H1 (cell line): ENCODE data around the gene TM9SF1. TPM values are rescaled to one million over a fixed set of nuclear protein-coding genes. Genes with fewer than 3 reads are reported as not detected.

Experiments used
- CTCF ChIA-PET: fragments of 300-600 bp; sonication (Branson Sonifier 250); formaldehyde crosslinking; loops from one replicate; lab custom pipeline; 2021; ENCODE audit not compliant: partially characterized antibody; lab: Charles Lee
- POLR2A ChIA-PET: fragments of 300-600 bp; sonication (Branson Sonifier 250); formaldehyde crosslinking; loops from one replicate; lab custom pipeline; 2021; ENCODE audit warnings: inconsistent platforms; ENCODE audit not compliant: partially characterized antibody; lab: Charles Lee
- DNase-seq, 2 experiments: peaks; one replicate each; pipeline versions ENCODE4 v3.0.0 to v3.0.0-alpha.2; 2010 to 2022; ENCODE audit warnings: low spot score in 2 of 2, low read depth in 1 of 2, mixed read lengths in 1 of 2
- FAIRE-seq: peaks from 2 replicates; lab custom pipeline; 2011; peaks lifted over from hg19 to GRCh38; lab: Jason Lieb, UNC
- H2AFZ ChIP-seq: 2 replicates; pipeline ENCODE4 v1.8.1; 2012; ENCODE audit warnings: low read length, inconsistent platforms
- H2AK5ac ChIP-seq: 2 replicates; pipeline ENCODE4 v1.6.1; 2013; ENCODE audit warnings: low read depth, low read length
- H2BK120ac ChIP-seq: replicated peaks from 2 replicates; pipeline ENCODE3; 2013; ENCODE audit warnings: low read depth, low read length, inconsistent platforms
- H2BK12ac ChIP-seq: 2 replicates; pipeline ENCODE4 v1.6.1; 2013; ENCODE audit warnings: low read depth, low read length
- H2BK15ac ChIP-seq: 2 replicates; pipeline ENCODE4 v1.6.1; 2013; ENCODE audit warnings: low read length
- H2BK20ac ChIP-seq: 2 replicates; pipeline ENCODE4 v1.6.1; 2013; ENCODE audit warnings: low read length
- H2BK5ac ChIP-seq: 2 replicates; pipeline ENCODE4 v1.6.1; 2013; ENCODE audit warnings: low read depth, low read length
- H3K14ac ChIP-seq: 2 replicates; pipeline ENCODE4 v1.6.1; 2013; ENCODE audit warnings: inconsistent platforms; ENCODE audit not compliant: insufficient read length
- H3K18ac ChIP-seq: 2 replicates; pipeline ENCODE4 v1.6.1; 2013; ENCODE audit warnings: low read length; ENCODE audit errors: extremely low read depth
- H3K23ac ChIP-seq: 2 replicates; pipeline ENCODE4 v1.6.1; 2013; ENCODE audit warnings: inconsistent platforms; ENCODE audit not compliant: insufficient read length
- H3K23me2 ChIP-seq: 2 replicates; pipeline ENCODE4 v1.6.1; 2013; ENCODE audit warnings: low read depth, low read length
- H3K27ac ChIP-seq: 2 replicates; pipeline ENCODE4 v1.6.1; 2011; ENCODE audit warnings: low read depth, low read length, inconsistent platforms
- H3K27me3 ChIP-seq, 4 experiments: replicated peaks in 1 of 4; 1 replicate in 1 of 4; 2 replicates in 3 of 4; pipeline versions ENCODE4 v1.6.1 to v1.8.1; 2011 to 2013; ENCODE audit warnings: low read length in 3 of 4, mild to moderate bottlenecking in 3 of 4, inconsistent platforms in 2 of 4, mixed read lengths in 2 of 4, moderate library complexity in 1 of 4; ENCODE audit not compliant: control insufficient read depth in 3 of 4, insufficient read depth in 3 of 4; ENCODE audit errors: extremely low read depth in 1 of 4
- H3K36me3 ChIP-seq, 4 experiments: 2 replicates each; pipeline versions ENCODE4 v1.6.1 to v1.8.1; 2011 to 2013; ENCODE audit warnings: mild to moderate bottlenecking in 4 of 4, low read length in 3 of 4, moderate library complexity in 2 of 4, control low read depth in 1 of 4, inconsistent platforms in 1 of 4; ENCODE audit not compliant: insufficient read depth in 4 of 4, control insufficient read depth in 2 of 4
- H3K4ac ChIP-seq: replicated peaks from 2 replicates; pipeline ENCODE3; 2013; ENCODE audit warnings: low read length, low read depth, mixed read lengths, inconsistent platforms; ENCODE audit not compliant: insufficient read length
- H3K4me1 ChIP-seq, 4 experiments: replicated peaks in 1 of 4; 1 replicate in 1 of 4; 2 replicates in 3 of 4; pipeline versions ENCODE4 v1.6.1 to v1.8.1; 2011 to 2013; ENCODE audit warnings: low read length in 3 of 4, inconsistent platforms in 2 of 4, mixed read lengths in 1 of 4; ENCODE audit not compliant: insufficient read depth in 4 of 4, control insufficient read depth in 3 of 4
- H3K4me2 ChIP-seq, 2 experiments: 2 replicates each; pipeline versions ENCODE4 v1.6.1 to v1.8.1; 2011 to 2013; ENCODE audit warnings: low read depth in 2 of 2, low read length in 2 of 2, control low read depth in 1 of 2, inconsistent platforms in 1 of 2, mild to moderate bottlenecking in 1 of 2; ENCODE audit not compliant: insufficient read depth in 1 of 2
- H3K4me3 ChIP-seq, 4 experiments: fragments of 200-600, 300-600 bp in 1 of 4; sonication (generic), shearing (Covaris generic), sonication (Bioruptor Twin) in 1 of 4; 2 replicates each; pipeline versions ENCODE4 v1.5.1 to v1.8.1; 2011 to 2016; ENCODE audit warnings: low read length in 4 of 4, low read depth in 3 of 4, control low read depth in 2 of 4, inconsistent platforms in 2 of 4, mild to moderate bottlenecking in 2 of 4, mixed read lengths in 1 of 4, moderate library complexity in 1 of 4; ENCODE audit not compliant: insufficient read depth in 2 of 4; ENCODE audit errors: extremely low read depth in 1 of 4
- H3K56ac ChIP-seq: replicated peaks from 2 replicates; pipeline ENCODE3; 2013; ENCODE audit warnings: low read depth, mild to moderate bottlenecking, mixed read lengths, low read length, inconsistent platforms; ENCODE audit not compliant: insufficient read length
- H3K79me1 ChIP-seq: 2 replicates; pipeline ENCODE4 v1.6.1; 2013; ENCODE audit warnings: low read depth, low read length, control low read depth
- H3K79me2 ChIP-seq, 2 experiments: 2 replicates each; pipeline versions ENCODE4 v1.6.1 to v1.8.1; 2012 to 2013; ENCODE audit warnings: low read length in 2 of 2, mild to moderate bottlenecking in 2 of 2, inconsistent platforms in 1 of 2; ENCODE audit not compliant: insufficient read depth in 2 of 2, control insufficient read depth in 1 of 2
- H3K9ac ChIP-seq, 4 experiments: replicated peaks in 1 of 4; 1 replicate in 1 of 4; 2 replicates in 3 of 4; pipeline versions ENCODE4 v1.6.1 to v1.8.1; 2011 to 2013; ENCODE audit warnings: low read depth in 3 of 4, low read length in 3 of 4, control low read depth in 2 of 4, mild to moderate bottlenecking in 2 of 4, moderate library complexity in 2 of 4, inconsistent platforms in 1 of 4; ENCODE audit errors: extremely low read depth in 1 of 4
- H3K9me3 ChIP-seq, 2 experiments: 2 replicates each; pipeline versions ENCODE4 v1.6.1 to v1.8.1; 2012 to 2013; ENCODE audit warnings: mild to moderate bottlenecking in 2 of 2, moderate library complexity in 2 of 2, control low read depth in 1 of 2, inconsistent platforms in 1 of 2, low read depth in 1 of 2, low read length in 1 of 2, mixed read lengths in 1 of 2; ENCODE audit not compliant: insufficient read depth in 2 of 2
- H4K20me1 ChIP-seq, 2 experiments: replicated peaks in 1 of 2; 2 replicates each; pipeline versions ENCODE3 to v1.8.1; 2011 to 2013; ENCODE audit warnings: inconsistent platforms in 2 of 2, low read length in 2 of 2, mild to moderate bottlenecking in 1 of 2; ENCODE audit not compliant: insufficient read depth in 2 of 2, control insufficient read depth in 1 of 2
- H4K5ac ChIP-seq: 2 replicates; pipeline ENCODE4 v1.6.1; 2013; ENCODE audit warnings: low read length, low read depth, mixed read lengths, inconsistent platforms; ENCODE audit not compliant: insufficient read length
- H4K8ac ChIP-seq: 2 replicates; pipeline ENCODE4 v1.8.0; 2013; ENCODE audit warnings: mild to moderate bottlenecking, moderate library complexity, low read length, inconsistent platforms; ENCODE audit not compliant: insufficient read depth; ENCODE audit errors: extremely low read depth
- H4K91ac ChIP-seq: replicated peaks from 2 replicates; pipeline ENCODE3; 2013; ENCODE audit warnings: low read length, mixed read lengths, inconsistent platforms; ENCODE audit not compliant: insufficient read length
- KDM1A ChIP-seq: fragments of 200-600, 300-600 bp; sonication (generic); IDR thresholded peaks from 2 replicates; pipeline ENCODE4 v1.7.1; 2016; ENCODE audit warnings: mild to moderate bottlenecking, low read length, borderline replicate concordance
- KDM5A ChIP-seq: fragments of 200-600 bp; IDR thresholded peaks from 2 replicates; pipeline ENCODE4 v1.7.1; 2012; ENCODE audit warnings: mild to moderate bottlenecking, low read length, inconsistent platforms, mixed read lengths
- SRF ChIP-seq: IDR thresholded peaks from 2 replicates; pipeline ENCODE4 v1.6.1; 2011; ENCODE audit warnings: mild to moderate bottlenecking, low read depth, low read length, moderate library complexity
- WGBS, 2 experiments: shearing (Covaris generic) in 1 of 2; methylation state at CpG; one replicate each; pipeline versions ENCODE4 v1.1.6 to v1.1.7; 2013 to 2015; ENCODE audit warnings: low lambda C conversion rate in 2 of 2, mixed read lengths in 2 of 2, inconsistent platforms in 1 of 2, low coverage in 1 of 2, missing lambda C conversion rate in 1 of 2; ENCODE audit not compliant: insufficient replicate concordance in 2 of 2, insufficient coverage in 1 of 2, insufficient read length in 1 of 2; ENCODE audit errors: extremely low coverage in 1 of 2, missing lambda C conversion rate in 1 of 2; 5-methylcytosine and 5-hydroxymethylcytosine counted together
- polyA plus RNA-seq, 7 experiments: library from polyadenylated mRNA; depleted of rRNA in 3 of 7; stranded (reverse) in 5 of 7; unstranded in 2 of 7; fragments of >200 nt in 5 of 7; fragments of 200-250 nt in 2 of 7; gene quantifications; 1 replicate in 5 of 7; 2 replicates in 1 of 7; 4 replicates in 1 of 7; pipeline versions ENCODE4 v1.2.1 to v1.2.3, GENCODE V29; 2011 to 2013; ENCODE audit warnings: missing spikeins in 2 of 7, mixed read lengths in 2 of 7
- total RNA-seq: library from RNA; stranded (reverse); fragmentation: NEBNext Ultra II Directional; extraction: Animal tissue kit (Norgen Biotek cat#: 25700); gene quantifications from 2 replicates; pipeline ENCODE4 v1.2.1, GENCODE V29; 2021

TM9SF1 gene
- total and polyA plus RNA-seq, 2 of the 8 experiments (the other 6 are each of a cell fraction or from before 2014, with no cell fraction given): 22.2 to 29.2 TPM

GRCh38 chr14:24162093-24162492 lies 33.1 kb downstream of the TM9SF1 start:
- ChIA-PET CTCF (interaction anchor here (0.7 to 3.3 kb wide), 21 partner anchors 9 to 135 kb away, joined by 3 to 24 read pairs (median 5); partner anchors contain the start of genes DCAF11, NRL, PSME2 and RNF31), POLR2A (interaction anchor here (1.1 to 7.6 kb wide), 17 partner anchors 8 to 157 kb away, joined by 3 to 93 read pairs (median 12); partner anchors contain the start of genes CHMP4A, EMC9, GMPR2 and NEDD8)
- H3K14ac ChIP-seq: no peak overlapping the region
- WGBS, 2 experiments: 95% methylated on average over 8 of the region's 8 CpGs; no CpG with 5 or more reads in 1 of the 2 experiments
- no peaks in the 10 kb centered on the region for H3K9me3 ChIP-seq
- DNase-seq: no peak
- peaks cover 15 to 38% (median 24%) of the 10 kb centered on the region in 4 experiments for H3K36me3 ChIP-seq
- no peak overlapping the region; a peak in 1 of 7 replicates for H3K9ac ChIP-seq
- H2AFZ ChIP-seq: no peak overlapping the region
- no peak overlapping the region for H3K4me3 ChIP-seq
- H4K5ac ChIP-seq: no peak overlapping the region
- no peak overlapping the region for H2BK15ac ChIP-seq
- no peak overlapping the region for H2BK120ac ChIP-seq
- no peak for FAIRE-seq
- peaks cover 0 to 10% (median 2%) of the 10 kb centered on the region in 4 experiments; a peak in 3 of 7 replicates for H3K4me1 ChIP-seq
- no peaks in the 10 kb centered on the region for H3K27me3 ChIP-seq
- H3K18ac ChIP-seq: no peak overlapping the region
- no peak overlapping the region for H2BK20ac ChIP-seq
- H3K23ac ChIP-seq: no peak overlapping the region
- no peaks in the 10 kb centered on the region for H3K79me1 ChIP-seq
- H4K91ac ChIP-seq: no peak overlapping the region
- TF ChIP-seq KDM1A: no peak
- TF ChIP-seq SRF: no peak
- TF ChIP-seq KDM5A: no peak
- peaks cover 0 to 16% of the 10 kb centered on the region in 2 experiments for H4K20me1 ChIP-seq
- H2BK12ac ChIP-seq: 0 out of 2 replicates have a peak overlapping the region, but pooled peaks have one; percentile 23
- H2AK5ac ChIP-seq: no peak overlapping the region
- H3K4me2 ChIP-seq: no peak overlapping the region; a peak in 1 of 4 replicates
- H3K23me2 ChIP-seq: 0 out of 2 replicates have a peak, but pooled peaks cover 2% of the 10 kb centered on the region
- no peaks in the 10 kb centered on the region for H3K79me2 ChIP-seq
- no peak overlapping the region for H3K56ac ChIP-seq
- no peak overlapping the region for H3K4ac ChIP-seq
- H3K27ac ChIP-seq: no peak overlapping the region
- 0 out of 2 replicates have a peak overlapping the region, but pooled peaks have one; percentile 16 for H2BK5ac ChIP-seq
- H4K8ac ChIP-seq: no peak overlapping the region
